H7 (cell line): Measurements from ENCODE around the gene BBS1. TPM values are rescaled to one million over a fixed set of nuclear protein-coding genes. Genes with fewer than 3 reads are reported as not detected.

Experiments
- DNase-seq: peaks from one replicate; pipeline ENCODE4 v3.0.0; 2012
- H3K27me3 ChIP-seq: 2 replicates; pipeline ENCODE4 v1.6.0; 2011; ENCODE audit warnings: mild to moderate bottlenecking, low read length; ENCODE audit not compliant: control insufficient read depth, insufficient read depth
- H3K36me3 ChIP-seq: replicated peaks from 2 replicates; pipeline ENCODE4 v1.5.1; 2011; ENCODE audit warnings: low read length; ENCODE audit not compliant: control insufficient read depth, insufficient read depth
- H3K4me3 ChIP-seq: 2 replicates; pipeline ENCODE4 v1.5.1; 2011; ENCODE audit warnings: low read depth, mild to moderate bottlenecking, control low read depth, low read length, moderate library complexity; ENCODE audit not compliant: insufficient read depth
- total RNA-seq: library from RNA; depleted of rRNA; stranded (reverse); fragments of >200 nt; shearing (Covaris generic); gene quantifications from 2 replicates; pipeline ENCODE4 v1.2.3, GENCODE V29; 2014

The BBS1 gene
- total RNA-seq, 1 experiment from 2014 or later = 25.4 TPM

DNA sequence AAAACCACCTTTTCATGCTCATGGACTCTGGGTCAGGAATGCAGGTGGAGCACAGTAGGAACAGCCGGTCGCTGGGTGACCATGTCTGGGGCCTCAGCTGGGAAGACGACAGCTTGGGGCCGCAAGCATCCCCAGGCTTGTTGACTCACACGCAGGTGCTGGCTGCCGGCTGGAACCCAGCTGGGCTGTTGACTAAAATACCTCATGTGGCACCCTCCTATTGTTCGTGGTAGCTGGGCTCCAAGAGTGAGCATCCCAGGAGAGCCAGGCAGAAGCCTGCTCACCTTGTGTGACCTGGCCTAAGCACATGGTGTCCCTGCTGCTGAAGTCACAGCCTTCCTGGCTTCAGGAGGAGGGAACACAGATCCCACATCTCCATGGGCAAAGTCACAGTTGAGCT, 20.8 kb upstream of the BBS1 start:
- peak; percentile 35 for DNase-seq
- no peak overlapping the region for H3K4me3 ChIP-seq
- H3K27me3 ChIP-seq = no peaks in the 10 kb centered on the region
- peaks cover 15% of the 10 kb centered on the region for H3K36me3 ChIP-seq

DNA sequence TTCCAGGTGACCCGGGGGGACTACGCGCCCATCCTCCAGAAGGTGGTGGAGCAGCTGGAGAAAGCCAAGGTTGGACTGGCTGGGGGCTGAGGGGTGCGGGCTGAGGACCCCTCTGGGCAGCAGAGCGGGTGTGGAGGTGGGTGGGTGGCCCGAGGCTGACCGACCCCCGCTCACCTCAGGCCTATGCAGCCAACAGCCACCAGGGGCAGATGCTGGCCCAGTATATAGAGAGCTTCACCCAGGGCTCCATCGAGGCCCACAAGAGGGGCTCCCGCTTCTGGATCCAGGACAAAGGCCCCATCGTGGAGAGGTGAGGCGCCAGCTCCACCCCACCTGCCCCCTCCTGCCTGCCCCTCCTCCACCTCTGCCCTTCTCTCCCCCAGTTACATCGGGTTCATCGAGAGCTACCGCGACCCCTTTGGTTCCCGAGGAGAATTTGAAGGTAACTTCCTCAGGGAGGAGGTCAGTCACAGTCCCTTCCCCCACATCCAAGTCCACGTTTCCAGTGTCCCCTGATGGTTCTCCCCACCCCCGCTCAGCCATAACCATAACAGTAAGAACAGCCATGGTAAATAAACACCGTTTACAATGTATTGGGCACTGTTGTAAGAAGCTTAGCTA, 19.0 kb upstream of the BBS1 start:
- Histone ChIP-seq H3K4me3 (no peak overlapping the region), H3K36me3 (peaks cover 15% of the 10 kb centered on the region), H3K27me3 (no peaks in the 10 kb centered on the region)
- peak; percentile 94 for DNase-seq

DNA sequence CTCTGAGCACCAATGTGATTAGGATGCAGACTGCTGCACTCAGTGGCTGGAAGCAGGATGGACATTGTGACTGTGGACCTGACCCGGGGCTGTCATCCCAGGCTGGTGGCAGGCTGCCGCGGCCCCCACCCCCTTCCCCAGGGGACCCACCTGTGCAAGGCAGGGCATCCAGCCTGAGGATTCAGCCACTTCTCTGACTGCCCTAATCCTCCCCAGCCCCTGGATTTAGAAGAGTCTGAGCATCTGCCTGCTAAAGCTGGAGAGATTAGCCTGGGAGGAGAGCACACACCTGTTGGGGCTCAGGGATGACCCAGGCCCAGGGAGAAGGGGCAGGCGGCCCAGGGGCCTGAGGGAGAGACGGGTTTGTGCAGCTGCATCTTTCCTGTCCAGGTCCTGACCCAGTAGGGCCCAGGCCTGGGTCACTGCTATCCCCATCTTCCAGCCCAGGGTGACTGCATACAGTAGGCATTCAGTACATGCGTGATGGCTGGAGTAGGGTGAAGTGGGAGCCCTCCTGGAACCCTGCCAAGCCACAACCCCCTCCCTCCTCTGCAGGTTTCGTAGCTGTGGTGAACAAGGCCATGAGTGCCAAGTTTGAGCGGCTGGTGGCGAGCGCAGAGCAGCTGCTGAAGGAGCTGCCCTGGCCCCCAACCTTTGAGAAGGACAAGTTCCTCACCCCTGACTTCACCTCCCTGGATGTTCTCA, 18.1 kb upstream of the BBS1 start:
- DNase-seq = peak; percentile 59
- Histone ChIP-seq H3K4me3 (no peak overlapping the region), H3K36me3 (peaks cover 19% of the 10 kb centered on the region), H3K27me3 (no peaks in the 10 kb centered on the region)

DNA sequence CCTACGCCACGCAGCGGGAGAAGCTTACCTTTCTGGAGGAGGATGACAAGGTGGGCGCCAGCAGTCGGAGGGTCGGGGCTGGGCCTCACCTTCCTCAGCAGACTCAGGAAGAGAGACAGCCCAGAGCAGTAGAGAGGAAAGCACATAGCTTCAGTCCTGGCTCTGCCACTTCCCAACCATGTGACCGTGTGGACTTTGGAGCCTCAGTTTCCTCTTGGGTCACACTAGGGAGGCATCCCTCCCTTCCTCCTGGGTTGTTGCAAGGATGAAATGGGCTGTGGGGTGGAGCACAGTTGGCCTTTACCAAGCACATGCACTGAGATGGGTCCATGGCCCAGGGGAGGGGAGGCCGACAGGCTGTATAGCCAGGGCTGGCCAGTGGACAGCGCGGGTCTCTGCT, 17.3 kb upstream of the BBS1 start:
- peak; percentile 22 for DNase-seq
- H3K36me3 ChIP-seq = peaks cover 14% of the 10 kb centered on the region
- no peak overlapping the region for H3K4me3 ChIP-seq
- H3K27me3 ChIP-seq = no peaks in the 10 kb centered on the region

GRCh38 chr11:66494458-66494857, 16.0 kb upstream of the BBS1 start:
- Histone ChIP-seq H3K27me3 (no peaks in the 10 kb centered on the region), H3K4me3 (no peak overlapping the region), H3K36me3 (peaks cover 12% of the 10 kb centered on the region)
- no peak for DNase-seq

DNA sequence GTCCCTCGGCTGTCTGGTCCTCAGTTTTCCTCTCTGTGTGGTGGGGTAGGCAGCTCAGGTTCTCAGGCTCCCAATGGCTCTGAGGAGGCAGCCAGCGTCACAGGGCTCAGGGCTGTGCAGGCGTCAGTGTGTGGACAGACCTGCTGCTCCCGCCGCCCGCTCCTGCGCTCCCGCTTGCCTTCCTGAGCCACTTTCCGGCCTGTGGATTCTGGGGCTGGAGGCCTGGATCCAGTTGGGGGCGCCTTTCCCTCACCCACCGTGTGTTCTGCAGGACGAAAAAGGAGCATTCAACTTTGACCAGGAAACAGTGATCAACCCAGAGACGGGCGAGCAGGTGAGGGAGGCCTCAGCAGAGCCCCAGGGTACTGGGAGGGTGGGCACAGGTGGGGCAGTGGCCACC, 15.5 kb upstream of the BBS1 start:
- DNase-seq = peak; percentile 83
- Histone ChIP-seq H3K36me3 (peaks cover 10% of the 10 kb centered on the region), H3K4me3 (no peak overlapping the region), H3K27me3 (no peaks in the 10 kb centered on the region)

- H3K36me3 ChIP-seq = peaks cover 10% of the 10 kb centered on the region
- no peak overlapping the region for H3K4me3 ChIP-seq
- DNase-seq = peak; percentile 68
- H3K27me3 ChIP-seq = no peaks in the 10 kb centered on the region
Measured at GRCh38 chr11:66495401-66495854, 15.0 kb upstream of the BBS1 start.

DNA sequence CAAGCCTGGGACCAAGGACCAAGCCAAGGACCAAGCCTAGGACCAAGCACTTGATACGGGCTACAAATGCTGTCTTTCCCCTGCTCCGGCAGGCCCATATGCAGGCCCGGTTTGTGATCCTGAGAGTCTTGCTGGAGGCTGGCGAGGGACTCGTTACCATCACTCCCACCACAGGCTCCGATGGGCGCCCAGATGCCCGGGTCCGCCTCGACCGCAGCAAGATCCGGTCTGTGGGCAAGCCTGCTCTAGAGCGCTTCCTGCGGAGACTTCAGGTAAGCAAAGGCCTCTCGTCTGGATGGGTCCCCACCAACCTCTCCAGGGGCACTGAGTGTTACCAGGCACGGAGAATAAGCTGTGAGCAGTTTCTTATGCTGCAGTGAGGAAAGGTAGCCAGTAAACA, 13.2 kb upstream of the BBS1 start:
- H3K27me3 ChIP-seq = no peaks in the 10 kb centered on the region
- H3K36me3 ChIP-seq = peaks cover 8% of the 10 kb centered on the region
- peak; percentile 32 for DNase-seq
- no peak overlapping the region for H3K4me3 ChIP-seq

GRCh38 chr11:66498506-66498905, 11.9 kb upstream of the BBS1 start:
- no peak for DNase-seq
- H3K4me3 ChIP-seq = no peak overlapping the region
- peaks cover 6% of the 10 kb centered on the region for H3K36me3 ChIP-seq
- no peaks in the 10 kb centered on the region for H3K27me3 ChIP-seq

- Histone ChIP-seq H3K4me3 (no peak overlapping the region), H3K27me3 (no peaks in the 10 kb centered on the region), H3K36me3 (peaks cover 4% of the 10 kb centered on the region)
- DNase-seq = no peak
Measured at GRCh38 chr11:66505276-66505816, 5.1 kb upstream of the BBS1 start.

DNA sequence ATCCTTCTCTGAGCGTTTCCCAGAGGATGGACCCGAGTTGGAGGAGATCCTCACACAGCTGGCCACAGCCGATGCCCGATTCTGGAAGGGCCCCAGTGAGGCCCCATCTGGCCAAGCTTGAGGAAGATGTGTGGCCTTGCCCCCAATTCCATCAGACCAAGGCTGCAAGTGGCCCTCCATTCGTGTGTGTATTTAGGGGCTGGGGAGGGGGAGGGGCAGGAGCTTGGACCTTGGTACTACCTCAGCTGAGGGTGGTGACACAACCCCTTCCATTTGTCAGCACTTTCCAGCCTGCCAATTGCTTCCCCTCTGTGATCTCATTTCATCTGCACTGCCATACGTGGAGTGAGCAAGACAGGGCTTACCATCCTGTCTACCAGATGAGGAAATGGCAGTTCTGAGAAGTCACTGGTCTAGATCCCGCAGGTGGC, 1.3 kb upstream of the BBS1 start:
- no peak overlapping the region for H3K4me3 ChIP-seq
- H3K27me3 ChIP-seq = no peaks in the 10 kb centered on the region
- H3K36me3 ChIP-seq = peaks cover 4% of the 10 kb centered on the region
- DNase-seq = no peak

DNA sequence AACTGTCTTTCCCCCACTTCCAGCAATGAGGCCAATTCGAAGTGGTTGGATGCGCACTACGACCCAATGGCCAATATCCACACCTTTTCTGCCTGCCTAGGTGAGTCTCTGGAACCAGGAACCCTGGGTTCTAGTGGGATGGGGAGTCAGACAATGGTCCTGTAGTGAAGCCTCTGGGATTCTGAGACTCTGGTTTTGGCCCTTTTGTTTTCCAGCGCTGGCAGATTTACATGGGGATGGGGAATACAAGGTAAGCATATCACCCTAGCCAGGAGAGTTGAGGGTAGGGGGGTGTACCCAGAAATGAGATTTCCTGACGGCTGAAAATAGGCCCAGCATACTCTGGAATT, 530 bp downstream of the BBS1 start:
- Histone ChIP-seq H3K4me3 (peak overlapping the region; percentile 60), H3K36me3 (peaks cover 2% of the 10 kb centered on the region; the same call in 1 of the 2 replicates)
- DNase-seq = peak; percentile 55

GRCh38 chr11:66523611-66524010, 13.2 kb downstream of the BBS1 start:
- DNase-seq = no peak
- Histone ChIP-seq H3K4me3 (no peak overlapping the region), H3K27me3 (no peaks in the 10 kb centered on the region), H3K36me3 (peaks cover 7% of the 10 kb centered on the region)

More for the DNA sequence above, 530 bp downstream of the BBS1 start:
- H3K27me3 ChIP-seq = no peaks in the 10 kb centered on the region

- Histone ChIP-seq H3K27me3 (no peaks in the 10 kb centered on the region), H3K4me3 (no peak overlapping the region), H3K36me3 (peaks cover 6% of the 10 kb centered on the region)
- no peak for DNase-seq
Measured at GRCh38 chr11:66524304-66525040, 14.0 kb downstream of the BBS1 start.

GRCh38 chr11:66529069-66529468, 18.6 kb downstream of the BBS1 start:
- peak; percentile 76 for DNase-seq
- no peaks in the 10 kb centered on the region for H3K27me3 ChIP-seq
- H3K36me3 ChIP-seq = no peaks in the 10 kb centered on the region; the same call in 1 of the 2 replicates
- H3K4me3 ChIP-seq = no peak overlapping the region
